Thyroid gland (tissue), 4 donors: ENCODE measurements around the gene ORM1. TPM values are rescaled to one million over a fixed set of nuclear protein-coding genes. Genes with fewer than 3 reads are reported as not detected.

Experiments used
- DNase-seq, 2 donors: peaks; one replicate each; pipeline ENCODE4 v3.0.0-alpha.2; 2019
- H3K27ac ChIP-seq, 3 donors: fragments of 200-600 bp; sonication (generic); 1 replicate in 2 of 3; 2 replicates in 1 of 3; pipeline ENCODE4 v1.5.1; 2016 to 2019; ENCODE audit warnings: mild to moderate bottlenecking in 1 of 3, moderate library complexity in 1 of 3
- H3K27me3 ChIP-seq: fragments of 200-600 bp; sonication (generic); one replicate; pipeline ENCODE4 v1.5.1; 2019
- H3K36me3 ChIP-seq, 2 donors: fragments of 200-600 bp; sonication (generic); one replicate each; pipeline ENCODE4 v1.5.1; 2016 to 2019
- H3K4me1 ChIP-seq, 2 donors: fragments of 200-600 bp; sonication (generic); one replicate each; pipeline ENCODE4 v1.5.1; 2017 to 2019
- H3K4me3 ChIP-seq, 3 donors: fragments of 200-600 bp; sonication (generic); replicated peaks in 1 of 3; 1 replicate in 2 of 3; 2 replicates in 1 of 3; pipeline ENCODE4 v1.5.1; 2016; ENCODE audit warnings: mild to moderate bottlenecking in 1 of 3
- H3K9me3 ChIP-seq: fragments of 200-600 bp; sonication (generic); one replicate; pipeline ENCODE4 v1.5.1; 2017
- CTCF ChIP-seq, 6 experiments: fragments of 200-600 bp in 3 of 6; fragments of 450-650 bp in 3 of 6; sonication (generic) in 3 of 6; IDR thresholded peaks; one replicate each; pipeline ENCODE4 v1.5.1; 2016 to 2019; ENCODE audit warnings: antibody characterized with exemption in 6 of 6, mild to moderate bottlenecking in 2 of 6, inconsistent platforms in 1 of 6, moderate library complexity in 1 of 6
- POLR2A ChIP-seq, 2 donors: fragments of 450-650 bp; IDR thresholded peaks; one replicate each; pipeline ENCODE4 v1.6.1; 2017; ENCODE audit warnings: antibody characterized with exemption in 2 of 2, mild to moderate bottlenecking in 2 of 2, moderate library complexity in 1 of 2
- WGBS, 2 donors: methylation state at CpG; one replicate each; pipeline ENCODE4 v1.1.5; 2017; 5-methylcytosine and 5-hydroxymethylcytosine counted together
- intact Hi-C: fragments of 100-400 bp; cut with DNase I; formaldehyde crosslinking; loops from one replicate; pipeline ENCODE4 v1.15.1; 2023
- total RNA-seq, 4 donors: library from RNA; depleted of rRNA; stranded (reverse); fragments of >200 nt; gene quantifications; one replicate each; pipeline ENCODE4 v1.2.3, GENCODE V29; 2016

Gene ORM1
- total RNA-seq, 4 donors from 2014 or later, result not detected

GRCh38 chr9:114365194-114365593 lies 42.3 kb downstream of the ORM1 start:
- no peak overlapping the region for H3K27ac ChIP-seq
- peaks cover 0 to 4% of the 10 kb centered on the region in 2 donors for H3K4me1 ChIP-seq
- peaks cover 34 to 36% of the 10 kb centered on the region in 2 donors for H3K36me3 ChIP-seq
- no peaks in the 10 kb centered on the region for H3K27me3 ChIP-seq
- TF ChIP-seq CTCF (IDR thresholded peaks at IDR 0.05) (no peak), POLR2A (IDR thresholded peaks at IDR 0.05) (no peak)
- 94 to 97% methylated on average over 2 of the region's 2 CpGs for WGBS, 2 donors
- intact Hi-C loops, result no loop called here
- no peaks in the 10 kb centered on the region for H3K9me3 ChIP-seq
- no peak for DNase-seq
- H3K4me3 ChIP-seq, result no peak overlapping the region

GRCh38 chr9:114366334-114367128 lies 43.6 kb downstream of the ORM1 start:
- peaks cover 21 to 23% of the 10 kb centered on the region in 2 donors for H3K36me3 ChIP-seq
- H3K4me1 ChIP-seq, result peaks cover 0 to 4% of the 10 kb centered on the region in 2 donors
- H3K4me3 ChIP-seq, result no peak overlapping the region
- intact Hi-C loops, result no loop called here
- H3K9me3 ChIP-seq, result no peaks in the 10 kb centered on the region
- DNase-seq, result no peak
- H3K27me3 ChIP-seq, result no peaks in the 10 kb centered on the region
- TF ChIP-seq POLR2A (IDR thresholded peaks at IDR 0.05) (no peak), CTCF (IDR thresholded peaks at IDR 0.05) (no peak)
- peak overlapping the region in 2 of 3 donors; percentile 10 to 34 for H3K27ac ChIP-seq
- WGBS, 2 donors, result 73 to 74% methylated on average over 10 of the region's 10 CpGs

GRCh38 chr9:114367366-114367765 lies 44.5 kb downstream of the ORM1 start:
- 93 to 95% methylated on average over 5 to 6 of the region's 6 CpGs for WGBS, 2 donors

GRCh38 chr9:114367772-114368569 lies 45.1 kb downstream of the ORM1 start:
- 91 to 98% methylated on average over 7 to 13 of the region's 14 CpGs for WGBS, 2 donors
- peak overlapping the region in 1 of 3 donors; percentile 36 for H3K27ac ChIP-seq

More at GRCh38 chr9:114367366-114367765, 44.5 kb downstream of the ORM1 start:
- H3K9me3 ChIP-seq, result no peaks in the 10 kb centered on the region
- H3K4me3 ChIP-seq, result no peak overlapping the region
- DNase-seq, result no peak
- peak overlapping the region in 1 of 3 donors; percentile 36 for H3K27ac ChIP-seq
- no peaks in the 10 kb centered on the region for H3K27me3 ChIP-seq
- peaks cover 3 to 13% of the 10 kb centered on the region in 2 donors for H3K4me1 ChIP-seq
- intact Hi-C loops, result no loop called here
- H3K36me3 ChIP-seq, result peaks cover 13 to 14% of the 10 kb centered on the region in 2 donors
- TF ChIP-seq POLR2A (IDR thresholded peaks at IDR 0.05) (no peak), CTCF (IDR thresholded peaks at IDR 0.05) (no peak)

More at GRCh38 chr9:114367772-114368569, 45.1 kb downstream of the ORM1 start:
- intact Hi-C loops, result no loop called here
- H3K4me1 ChIP-seq, result peaks cover 7 to 18% of the 10 kb centered on the region in 2 donors
- no peak overlapping the region for H3K4me3 ChIP-seq
- no peak for DNase-seq
- H3K36me3 ChIP-seq, result peaks cover 8 to 12% of the 10 kb centered on the region in 2 donors
- no peaks in the 10 kb centered on the region for H3K27me3 ChIP-seq
- TF ChIP-seq POLR2A (IDR thresholded peaks at IDR 0.05) (no peak), CTCF (IDR thresholded peaks at IDR 0.05) (no peak)
- no peaks in the 10 kb centered on the region for H3K9me3 ChIP-seq
